Measurements from ENCODE around the gene CERS3.

CERS3 gene

DNA sequence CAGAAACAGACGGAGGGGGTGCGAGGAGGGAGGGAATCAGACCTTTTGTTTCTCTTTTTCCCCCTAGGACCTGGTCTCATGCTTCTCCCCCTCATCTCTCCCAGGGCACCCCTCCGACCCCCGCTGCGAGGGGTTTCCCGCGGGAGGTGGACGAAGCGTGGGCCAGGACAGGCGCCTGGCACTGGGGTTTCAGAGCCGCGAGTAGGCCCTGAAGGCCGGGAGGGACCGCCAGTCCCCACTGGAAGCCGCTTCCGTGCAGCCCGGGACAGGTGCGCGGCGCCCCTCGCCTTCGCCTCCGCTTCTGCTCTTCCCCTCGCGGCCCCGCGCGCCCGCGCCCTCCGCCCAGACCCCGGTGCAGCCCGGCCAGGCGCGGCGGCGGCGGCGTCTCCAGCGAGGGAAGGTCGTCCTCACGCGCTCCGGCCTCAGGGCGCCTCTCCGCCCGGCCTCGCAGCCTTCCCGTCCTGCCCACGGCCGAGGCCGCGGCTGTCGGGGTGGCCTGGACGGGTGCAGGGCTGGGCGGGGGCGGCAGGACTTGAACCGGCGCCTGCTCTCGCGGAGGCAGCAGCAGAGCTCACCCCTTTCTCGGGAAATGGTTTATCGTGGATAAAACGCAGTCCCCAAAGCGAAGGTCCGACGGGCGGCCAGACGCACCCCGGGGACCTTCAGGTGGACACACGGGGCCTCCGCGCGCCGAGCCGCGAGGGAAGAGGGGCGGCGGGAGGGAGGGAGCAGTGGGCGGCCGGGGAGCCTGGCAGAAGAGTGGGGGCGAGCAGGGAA lies 155.4 kb downstream of the CERS3 start:
- TF ChIP-seq, protein P1, sequence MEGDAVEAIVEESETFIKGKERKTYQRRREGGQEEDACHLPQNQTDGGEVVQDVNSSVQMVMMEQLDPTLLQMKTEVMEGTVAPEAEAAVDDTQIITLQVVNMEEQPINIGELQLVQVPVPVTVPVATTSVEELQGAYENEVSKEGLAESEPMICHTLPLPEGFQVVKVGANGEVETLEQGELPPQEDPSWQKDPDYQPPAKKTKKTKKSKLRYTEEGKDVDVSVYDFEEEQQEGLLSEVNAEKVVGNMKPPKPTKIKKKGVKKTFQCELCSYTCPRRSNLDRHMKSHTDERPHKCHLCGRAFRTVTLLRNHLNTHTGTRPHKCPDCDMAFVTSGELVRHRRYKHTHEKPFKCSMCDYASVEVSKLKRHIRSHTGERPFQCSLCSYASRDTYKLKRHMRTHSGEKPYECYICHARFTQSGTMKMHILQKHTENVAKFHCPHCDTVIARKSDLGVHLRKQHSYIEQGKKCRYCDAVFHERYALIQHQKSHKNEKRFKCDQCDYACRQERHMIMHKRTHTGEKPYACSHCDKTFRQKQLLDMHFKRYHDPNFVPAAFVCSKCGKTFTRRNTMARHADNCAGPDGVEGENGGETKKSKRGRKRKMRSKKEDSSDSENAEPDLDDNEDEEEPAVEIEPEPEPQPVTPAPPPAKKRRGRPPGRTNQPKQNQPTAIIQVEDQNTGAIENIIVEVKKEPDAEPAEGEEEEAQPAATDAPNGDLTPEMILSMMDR (IDR thresholded peaks at IDR 0.05; ENCODE audit: extremely low read depth, missing control alignments) = no peak
- DNase-seq (ENCODE audit: low spot score) = no peak

- TF ChIP-seq, protein P1 (IDR thresholded peaks at IDR 0.05; ENCODE audit: extremely low read depth, missing control alignments) = no peak
- DNase-seq (ENCODE audit: low spot score) = no peak
These were observed 156.0 kb downstream of the CERS3 start for GRCh38 chr15:100372739-100373119.

DNA sequence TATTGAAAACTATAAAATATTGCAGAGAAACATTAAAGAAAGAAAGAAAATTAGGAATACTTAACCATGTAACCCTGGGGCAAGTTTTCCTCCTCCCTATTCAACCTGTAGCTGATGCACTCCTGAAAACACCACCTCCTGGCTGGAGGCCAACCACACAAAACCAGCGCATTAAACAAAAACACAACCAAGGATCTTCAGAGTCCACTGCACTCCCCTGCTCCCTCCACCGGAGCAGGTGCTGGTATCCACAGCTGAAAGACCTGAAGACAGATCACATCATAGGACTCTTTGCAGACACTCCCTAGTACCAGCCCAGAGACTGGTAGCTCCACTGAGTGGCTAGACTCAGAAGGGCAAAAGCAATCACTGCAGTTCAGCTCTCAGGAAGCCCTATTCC lies 173.4 kb downstream of the CERS3 start:
- DNase-seq (ENCODE audit: low spot score) = no peak
- TF ChIP-seq, protein P1 (IDR thresholded peaks at IDR 0.05; ENCODE audit: extremely low read depth, missing control alignments) = no peak

- TF ChIP-seq, protein P1 (IDR thresholded peaks at IDR 0.05; ENCODE audit: extremely low read depth, missing control alignments) = no peak
- no peak for DNase-seq (ENCODE audit: low spot score)
These were observed 175.3 kb downstream of the CERS3 start for GRCh38 chr15:100353449-100353848.

GRCh38 chr15:100350434-100351226 lies 178.1 kb downstream of the CERS3 start:
- DNase-seq (ENCODE audit: low spot score) = no peak

More at GRCh38 chr15:100350434-100351226, 178.1 kb downstream of the CERS3 start:
- TF ChIP-seq, protein P1 (IDR thresholded peaks at IDR 0.05; ENCODE audit: extremely low read depth, missing control alignments) = no peak

All from GM20000 (cell line).